ENCODE measurements around the gene SCN3B. TPM values are rescaled to one million over a fixed set of nuclear protein-coding genes. Genes with fewer than 3 reads are reported as not detected.

Gene SCN3B, protein sequence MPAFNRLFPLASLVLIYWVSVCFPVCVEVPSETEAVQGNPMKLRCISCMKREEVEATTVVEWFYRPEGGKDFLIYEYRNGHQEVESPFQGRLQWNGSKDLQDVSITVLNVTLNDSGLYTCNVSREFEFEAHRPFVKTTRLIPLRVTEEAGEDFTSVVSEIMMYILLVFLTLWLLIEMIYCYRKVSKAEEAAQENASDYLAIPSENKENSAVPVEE
- total RNA-seq = not detected

DNA sequence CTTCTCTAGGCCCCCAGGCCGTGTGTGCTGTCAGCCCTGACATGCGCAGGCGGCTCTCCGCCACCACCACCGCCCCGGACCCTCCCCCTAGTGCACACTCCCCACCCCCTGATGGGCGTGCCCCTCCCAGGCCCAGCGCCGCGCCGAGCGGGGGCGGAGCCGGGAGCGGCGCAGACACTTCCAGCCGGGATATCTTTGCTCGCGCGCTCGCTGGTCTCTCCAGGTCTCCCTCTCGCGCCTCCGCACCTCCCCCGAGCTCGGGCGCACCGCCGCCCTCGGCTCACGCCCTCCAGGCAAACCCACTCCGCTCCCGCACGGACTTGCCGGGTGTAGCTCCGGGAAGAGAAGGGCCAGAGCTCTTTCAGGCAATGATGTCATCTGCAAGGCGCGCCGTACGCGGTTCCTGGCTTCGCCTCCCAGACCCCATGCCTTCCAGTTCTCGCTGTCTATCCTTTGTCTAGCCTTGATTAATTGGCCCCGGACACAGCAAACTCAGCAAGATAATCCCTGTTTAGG lies at the start of gene SCN3B:
SCN3B (minus strand) TSS at position 59 of the 516 bp plus-strand sequence. CDS start 823 bp downstream, outside the sequence.
- H3K9me3 Mint-ChIP-seq = peaks cover 16% of the 10 kb centered on the region
- H3K4me1 Mint-ChIP-seq (ENCODE audit: low read depth in 2 of 2) = peaks cover 8 to 12% of the 10 kb centered on the region in 2 donors
- no peak within 1 kb of the TSS for H3K27ac Mint-ChIP-seq
- peak within 1 kb of the TSS; percentile 59 for H3K4me3 Mint-ChIP-seq
- peaks cover 29 to 33% of the 10 kb centered on the region in 2 donors for H3K27me3 Mint-ChIP-seq
- DNase-seq (ENCODE audit: low spot score) (no peak), ATAC-seq (peak; percentile 83 to 86)
- H3K36me3 Mint-ChIP-seq = peaks cover 18% of the 10 kb centered on the region

GRCh38 chr11:123702696-123703095 lies 48.3 kb upstream of the SCN3B start:
- Mint-ChIP-seq H3K27ac (no peak overlapping the region), H3K9me3 (no peaks in the 10 kb centered on the region), H3K4me3 (no peak overlapping the region), H3K4me1 (ENCODE audit: low read depth in 2 of 2) (no peaks in the 10 kb centered on the region), H3K36me3 (no peaks in the 10 kb centered on the region), H3K27me3 (peaks cover 10 to 13% of the 10 kb centered on the region in 2 donors)
- DNase-seq (ENCODE audit: low spot score) (no peak), ATAC-seq (no peak)

- Mint-ChIP-seq H3K4me1 (ENCODE audit: low read depth in 2 of 2) (no peaks in the 10 kb centered on the region), H3K4me3 (no peak overlapping the region), H3K27me3 (peaks cover 10 to 16% of the 10 kb centered on the region in 2 donors), H3K9me3 (no peaks in the 10 kb centered on the region), H3K36me3 (no peaks in the 10 kb centered on the region), H3K27ac (no peak overlapping the region)
- no peak for ATAC-seq
- DNase-seq (ENCODE audit: low spot score) = no peak
These were observed 47.7 kb upstream of the SCN3B start for GRCh38 chr11:123702139-123702538.

- no peaks in the 10 kb centered on the region for H3K4me1 Mint-ChIP-seq (ENCODE audit: low read depth in 2 of 2)
- H3K9me3 Mint-ChIP-seq = no peaks in the 10 kb centered on the region
- peaks cover 16 to 22% of the 10 kb centered on the region in 2 donors for H3K27me3 Mint-ChIP-seq
- ATAC-seq (no peak), DNase-seq (ENCODE audit: low spot score) (no peak)
- H3K4me3 Mint-ChIP-seq = no peak overlapping the region
- no peak overlapping the region for H3K27ac Mint-ChIP-seq
- no peaks in the 10 kb centered on the region for H3K36me3 Mint-ChIP-seq
These were observed 46.3 kb upstream of the SCN3B start for GRCh38 chr11:123700772-123701171.

DNA sequence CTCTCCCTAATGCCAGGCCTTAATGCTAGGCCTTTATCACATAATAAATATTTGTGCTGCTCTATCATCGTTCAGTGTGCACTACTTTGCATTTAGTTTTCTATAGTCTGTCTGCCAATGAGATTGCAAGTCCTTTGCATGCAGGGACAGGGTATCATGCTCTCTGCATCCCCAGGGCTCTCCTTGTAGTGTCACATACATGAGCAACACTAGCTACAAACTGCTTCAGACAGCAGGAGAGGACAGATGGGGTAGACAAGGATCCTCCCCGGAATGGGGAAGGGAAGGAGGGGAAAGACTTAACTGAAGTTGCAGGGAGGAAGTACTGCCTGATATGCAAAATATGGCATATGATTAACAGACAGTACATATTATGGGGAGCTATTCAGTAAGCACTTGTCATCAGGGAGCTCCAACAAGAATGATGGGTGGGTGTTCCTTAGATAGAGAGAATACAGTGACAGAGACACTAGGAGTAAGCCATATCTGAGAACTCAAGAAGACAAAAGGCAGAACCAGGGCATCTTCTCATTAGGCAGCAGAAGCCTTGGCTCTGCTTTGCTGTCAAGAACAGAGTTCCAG lies 44.2 kb upstream of the SCN3B start:
- peak in 1 of 2 donors; percentile 50 for ATAC-seq
- H3K27me3 Mint-ChIP-seq = peaks cover 19 to 22% of the 10 kb centered on the region in 2 donors
- H3K9me3 Mint-ChIP-seq = no peaks in the 10 kb centered on the region
- no peak overlapping the region for H3K27ac Mint-ChIP-seq
- DNase-seq (ENCODE audit: low spot score) = no peak
- no peak overlapping the region for H3K4me3 Mint-ChIP-seq
- H3K4me1 Mint-ChIP-seq (ENCODE audit: low read depth in 2 of 2) = no peaks in the 10 kb centered on the region
- H3K36me3 Mint-ChIP-seq = no peaks in the 10 kb centered on the region

DNA sequence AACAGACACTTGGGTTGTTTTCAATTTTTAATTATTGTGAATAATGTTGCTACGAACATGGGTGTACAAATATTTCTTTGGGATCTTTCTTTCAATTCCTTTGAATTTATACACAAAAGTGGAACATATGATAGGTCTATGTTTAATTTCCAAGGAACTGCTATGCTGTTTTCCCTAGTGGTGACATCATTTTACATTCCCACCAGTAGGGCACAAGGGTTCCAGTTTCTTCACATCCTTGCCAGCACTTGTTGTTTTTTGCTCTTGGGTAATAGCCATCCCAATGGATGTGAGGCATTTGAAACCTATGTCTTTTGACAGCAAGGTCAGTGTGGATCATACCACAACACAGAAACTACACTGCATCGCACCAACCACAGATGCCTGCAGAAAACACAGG lies 41.8 kb upstream of the SCN3B start:
- no peak overlapping the region for H3K4me3 Mint-ChIP-seq
- H3K27me3 Mint-ChIP-seq = peaks cover 20 to 29% of the 10 kb centered on the region in 2 donors
- H3K27ac Mint-ChIP-seq = no peak overlapping the region
- ATAC-seq (no peak), DNase-seq (ENCODE audit: low spot score) (no peak)
- H3K4me1 Mint-ChIP-seq (ENCODE audit: low read depth in 2 of 2) = no peaks in the 10 kb centered on the region
- no peaks in the 10 kb centered on the region for H3K9me3 Mint-ChIP-seq
- H3K36me3 Mint-ChIP-seq = no peaks in the 10 kb centered on the region

DNA sequence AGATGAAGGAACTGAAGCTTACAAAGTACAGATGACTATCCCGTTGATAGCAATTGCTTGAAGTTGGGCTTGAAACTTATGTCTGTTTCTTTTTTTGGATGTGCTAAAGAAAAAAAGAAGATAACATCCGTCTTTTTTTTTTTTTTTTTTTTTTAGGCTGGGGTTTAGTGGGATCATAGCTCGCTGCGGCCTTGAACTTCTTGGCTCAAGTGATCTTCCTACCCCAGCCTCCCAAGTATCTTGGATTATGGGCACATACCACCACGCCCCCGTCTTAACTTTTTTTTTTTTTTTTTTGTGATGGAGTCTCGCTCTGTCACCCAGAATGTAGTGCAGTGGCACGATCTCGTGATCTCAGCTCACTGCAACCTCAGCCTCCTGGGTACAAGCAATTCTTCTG lies 40.8 kb upstream of the SCN3B start:
- ATAC-seq (no peak), DNase-seq (ENCODE audit: low spot score) (no peak)
- Mint-ChIP-seq H3K4me1 (ENCODE audit: low read depth in 2 of 2) (no peaks in the 10 kb centered on the region), H3K36me3 (no peaks in the 10 kb centered on the region), H3K27me3 (peaks cover 24 to 39% of the 10 kb centered on the region in 2 donors), H3K9me3 (no peaks in the 10 kb centered on the region), H3K27ac (no peak overlapping the region), H3K4me3 (no peak overlapping the region)

GRCh38 chr11:123694551-123694950 lies 40.1 kb upstream of the SCN3B start:
- peaks cover 25 to 46% of the 10 kb centered on the region in 2 donors for H3K27me3 Mint-ChIP-seq
- no peak overlapping the region for H3K27ac Mint-ChIP-seq
- no peak for DNase-seq (ENCODE audit: low spot score)
- no peak overlapping the region for H3K4me3 Mint-ChIP-seq
- ATAC-seq = no peak
- H3K9me3 Mint-ChIP-seq = no peaks in the 10 kb centered on the region
- no peaks in the 10 kb centered on the region for H3K4me1 Mint-ChIP-seq (ENCODE audit: low read depth in 2 of 2)
- no peaks in the 10 kb centered on the region for H3K36me3 Mint-ChIP-seq

- peaks cover 32 to 49% of the 10 kb centered on the region in 2 donors for H3K27me3 Mint-ChIP-seq
- no peak for ATAC-seq
- no peak overlapping the region for H3K4me3 Mint-ChIP-seq
- no peaks in the 10 kb centered on the region for H3K9me3 Mint-ChIP-seq
- no peaks in the 10 kb centered on the region for H3K36me3 Mint-ChIP-seq
- H3K27ac Mint-ChIP-seq = no peak overlapping the region
- DNase-seq (ENCODE audit: low spot score) = no peak
- H3K4me1 Mint-ChIP-seq (ENCODE audit: low read depth in 2 of 2) = no peaks in the 10 kb centered on the region
These were observed 38.5 kb upstream of the SCN3B start for GRCh38 chr11:123692961-123693360.

DNA sequence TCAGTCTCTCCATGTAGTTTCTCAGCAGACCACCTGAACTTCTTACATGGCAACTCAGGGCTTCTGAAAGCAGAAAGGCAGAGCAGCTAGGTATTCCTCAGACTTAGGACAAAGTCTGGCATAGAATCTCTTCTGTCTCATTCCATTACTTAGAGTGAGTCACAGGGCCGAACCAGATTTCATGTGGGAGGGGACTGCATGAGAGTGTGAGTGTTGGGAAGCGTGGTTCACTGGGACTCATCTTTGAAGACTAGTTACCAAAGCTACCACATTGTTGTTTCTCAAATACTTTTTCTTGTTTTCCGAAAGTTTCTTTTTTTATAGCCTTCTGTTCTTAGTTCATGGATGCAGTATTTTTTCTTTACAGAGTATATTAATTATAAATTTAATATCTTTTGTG lies 36.1 kb upstream of the SCN3B start:
- ATAC-seq = no peak
- H3K27ac Mint-ChIP-seq = no peak overlapping the region
- H3K9me3 Mint-ChIP-seq = no peaks in the 10 kb centered on the region
- no peak overlapping the region for H3K4me3 Mint-ChIP-seq
- no peaks in the 10 kb centered on the region for H3K4me1 Mint-ChIP-seq (ENCODE audit: low read depth in 2 of 2)
- no peaks in the 10 kb centered on the region for H3K36me3 Mint-ChIP-seq
- DNase-seq (ENCODE audit: low spot score) = no peak
- peaks cover 31 to 55% of the 10 kb centered on the region in 2 donors for H3K27me3 Mint-ChIP-seq

- H3K9me3 Mint-ChIP-seq = no peaks in the 10 kb centered on the region
- DNase-seq (ENCODE audit: low spot score) (no peak), ATAC-seq (no peak)
- peaks cover 37 to 55% of the 10 kb centered on the region in 2 donors for H3K27me3 Mint-ChIP-seq
- H3K27ac Mint-ChIP-seq = no peak overlapping the region
- no peak overlapping the region for H3K4me3 Mint-ChIP-seq
- H3K36me3 Mint-ChIP-seq = no peaks in the 10 kb centered on the region
- H3K4me1 Mint-ChIP-seq (ENCODE audit: low read depth in 2 of 2) = no peaks in the 10 kb centered on the region
These were observed 30.2 kb upstream of the SCN3B start for GRCh38 chr11:123684601-123685000.

- Mint-ChIP-seq H3K27ac (no peak overlapping the region), H3K4me3 (no peak overlapping the region), H3K27me3 (peaks cover 31 to 47% of the 10 kb centered on the region in 2 donors), H3K4me1 (ENCODE audit: low read depth in 2 of 2) (no peaks in the 10 kb centered on the region), H3K36me3 (no peaks in the 10 kb centered on the region), H3K9me3 (no peaks in the 10 kb centered on the region)
- DNase-seq (ENCODE audit: low spot score) (no peak), ATAC-seq (no peak)
These were observed 29.2 kb upstream of the SCN3B start for GRCh38 chr11:123683428-123684170.

- Mint-ChIP-seq H3K4me3 (no peak overlapping the region), H3K9me3 (no peaks in the 10 kb centered on the region), H3K27me3 (peaks cover 33 to 43% of the 10 kb centered on the region in 2 donors), H3K36me3 (no peaks in the 10 kb centered on the region), H3K4me1 (ENCODE audit: low read depth in 2 of 2) (no peaks in the 10 kb centered on the region), H3K27ac (no peak overlapping the region)
- ATAC-seq (no peak), DNase-seq (ENCODE audit: low spot score) (no peak)
These were observed 28.4 kb upstream of the SCN3B start for GRCh38 chr11:123682696-123683410.
